Measurements from ENCODE around the gene CES2.

Gene CES2

GRCh38 chr16:66916518-66916917 is 18.8 kb upstream of the CES2 start:
- Histone ChIP-seq H3K27ac (no peak overlapping the region), H3K4me3 (no peak overlapping the region)

GRCh38 chr16:66917741-66918140 is 17.6 kb upstream of the CES2 start:
- Histone ChIP-seq H3K4me3 (no peak overlapping the region), H3K27ac (no peak overlapping the region)

- Histone ChIP-seq H3K4me3 (no peak overlapping the region), H3K27ac (no peak overlapping the region)
Measured at GRCh38 chr16:66918355-66918754, 17.0 kb upstream of the CES2 start.

- H3K27ac ChIP-seq = no peak within 1 kb of the TSS
- no peak within 1 kb of the TSS for H3K4me3 ChIP-seq
Measured at GRCh38 chr16:66918803-66919568, 16.3 kb upstream of the CES2 start, which contains the start of gene CDH16. Gene CDH16, minus strand, starts transcription at chr16:66918885. Its CDS starts 820 bp downstream, at chr16:66918065.

GRCh38 chr16:66919569-66920298 is 15.6 kb upstream of the CES2 start:
- no peak overlapping the region for H3K27ac ChIP-seq
- H3K4me3 ChIP-seq = no peak overlapping the region

- H3K27ac ChIP-seq = no peak overlapping the region
- H3K4me3 ChIP-seq = no peak overlapping the region
Measured at GRCh38 chr16:66920299-66920590, 15.1 kb upstream of the CES2 start.

GRCh38 chr16:66920924-66921680 is 14.2 kb upstream of the CES2 start:
- no peak overlapping the region for H3K4me3 ChIP-seq
- no peak overlapping the region for H3K27ac ChIP-seq

GRCh38 chr16:66921729-66922450 is 13.4 kb upstream of the CES2 start:
- Histone ChIP-seq H3K4me3 (no peak overlapping the region), H3K27ac (no peak overlapping the region)

GRCh38 chr16:66923247-66923731 is 12.0 kb upstream of the CES2 start:
- Histone ChIP-seq H3K27ac (no peak overlapping the region), H3K4me3 (no peak overlapping the region)

GRCh38 chr16:66923866-66924265 is 11.4 kb upstream of the CES2 start:
- no peak overlapping the region for H3K4me3 ChIP-seq
- H3K27ac ChIP-seq = no peak overlapping the region

GRCh38 chr16:66924527-66925321 is 10.6 kb upstream of the CES2 start:
- Histone ChIP-seq H3K27ac (peak overlapping the region in 5 of 21 experiments; percentile 8 to 45 (median 23)), H3K4me3 (peak overlapping the region; percentile 17 to 38 (median 27))

GRCh38 chr16:66925322-66925840 is 9.9 kb upstream of the CES2 start, which contains the start of gene RRAD:
Gene RRAD, minus strand, starts transcription at chr16:66925535. Its CDS starts 356 bp downstream, at chr16:66925179.
- Histone ChIP-seq H3K4me3 (peak within 1 kb of the TSS; percentile 17 to 38 (median 27)), H3K27ac (peak within 1 kb of the TSS in 9 of 21 experiments; percentile 10 to 62 (median 29))

GRCh38 chr16:66926171-66926947 is 9.0 kb upstream of the CES2 start:
- H3K27ac ChIP-seq = peak overlapping the region in 9 of 21 experiments; percentile 10 to 62 (median 23)
- no peak overlapping the region for H3K4me3 ChIP-seq

- H3K27ac ChIP-seq = peak overlapping the region in 5 of 21 experiments; percentile 10 to 38 (median 18)
- H3K4me3 ChIP-seq = no peak overlapping the region
Measured at GRCh38 chr16:66926961-66927436, 8.3 kb upstream of the CES2 start.

- peak overlapping the region in 4 of 21 experiments; percentile 10 to 51 (median 24) for H3K27ac ChIP-seq
Measured at GRCh38 chr16:66927918-66928649, 7.2 kb upstream of the CES2 start.

GRCh38 chr16:66928702-66929388 is 6.5 kb upstream of the CES2 start:
- no peak overlapping the region for H3K4me3 ChIP-seq
- peak overlapping the region in 2 of 21 experiments; percentile 29 to 51 for H3K27ac ChIP-seq

More at GRCh38 chr16:66927918-66928649, 7.2 kb upstream of the CES2 start:
- H3K4me3 ChIP-seq = no peak overlapping the region

All from skin epidermis (tissue), 12 donors.